SK-N-SH treated with all-trans-retinoic acid at 6 μM for 48 hours (cell line): ENCODE results near the gene TNS3.

ENCODE experiments used
- ATAC-seq: fragments of 200-7000 bp; cut with Tn5 transposase; 3 replicates; pipeline ENCODE4 v1.9.1; 2020; ENCODE audit warnings: mild to moderate bottlenecking, moderate library complexity
- CSDC2 ChIP-seq: fragments of 250-450 bp; sonication (Bioruptor Pico); IDR thresholded peaks from 2 replicates; pipeline ENCODE4 v1.5.0; 2020; ENCODE audit warnings: mild to moderate bottlenecking, moderate library complexity
- ESRRG ChIP-seq: fragments of 250-450 bp; sonication (Bioruptor Pico); IDR thresholded peaks from 2 replicates; pipeline ENCODE4 v1.6.1; 2021; ENCODE audit warnings: mild to moderate bottlenecking
- GLIS3 ChIP-seq: fragments of 250-450 bp; sonication (Bioruptor Pico); IDR thresholded peaks from 2 replicates; pipeline ENCODE4 v1.5.0; 2020; ENCODE audit warnings: mild to moderate bottlenecking, moderate library complexity
- OSR1 ChIP-seq: fragments of 250-450 bp; sonication (Bioruptor Pico); IDR thresholded peaks from 2 replicates; pipeline ENCODE4 v1.8.0; 2022; ENCODE audit warnings: moderate library complexity, mild to moderate bottlenecking, inconsistent platforms
- PPARA ChIP-seq: fragments of 250-450 bp; sonication (Bioruptor Pico); IDR thresholded peaks from 2 replicates; pipeline ENCODE4 v1.5.0; 2020; ENCODE audit warnings: mild to moderate bottlenecking, borderline replicate concordance
- SNAI2 ChIP-seq: fragments of 250-450 bp; sonication (Bioruptor Pico); IDR thresholded peaks from 2 replicates; pipeline ENCODE4 v1.5.0; 2020; ENCODE audit warnings: mild to moderate bottlenecking, moderate library complexity
- TCF4 ChIP-seq: fragments of 250-450 bp; sonication (Bioruptor Pico); IDR thresholded peaks from 2 replicates; pipeline ENCODE4 v1.8.0; 2021; ENCODE audit warnings: mild to moderate bottlenecking, moderate library complexity, borderline replicate concordance
- TOX ChIP-seq: fragments of 250-450 bp; sonication (Bioruptor Pico); IDR thresholded peaks from 2 replicates; pipeline ENCODE4 v1.8.0; 2021; ENCODE audit warnings: mild to moderate bottlenecking, moderate library complexity, borderline replicate concordance
- ZC3H10 ChIP-seq: fragments of 250-450 bp; sonication (Bioruptor Pico); IDR thresholded peaks from 2 replicates; pipeline ENCODE4 v1.5.1; 2021; ENCODE audit warnings: mild to moderate bottlenecking, moderate library complexity
- ZFP3 ChIP-seq: fragments of 250-450 bp; sonication (Bioruptor Pico); IDR thresholded peaks from 2 replicates; pipeline ENCODE4 v1.5.0; 2020; ENCODE audit warnings: mild to moderate bottlenecking, moderate library complexity
- ZNF565 ChIP-seq: fragments of 450-650 bp; formaldehyde crosslinking; conservative IDR thresholded peaks from 2 replicates; pipeline ENCODE4 v1.5.0; 2020; ENCODE audit warnings: low read depth, mild to moderate bottlenecking, moderate library complexity
- ZNF70 ChIP-seq: fragments of 450-650 bp; formaldehyde crosslinking; IDR thresholded peaks from 2 replicates; pipeline ENCODE4 v1.5.0; 2020; ENCODE audit warnings: mild to moderate bottlenecking, moderate library complexity
- ZNF8 ChIP-seq: fragments of 450-650 bp; formaldehyde crosslinking; IDR thresholded peaks from 2 replicates; pipeline ENCODE4 v1.5.0; 2020; ENCODE audit warnings: mild to moderate bottlenecking, moderate library complexity
- TF ChIP-seq, protein P1 (sequence below): fragments of 250-450 bp; sonication (Bioruptor Pico); IDR thresholded peaks from 2 replicates; pipeline ENCODE4 v1.5.1; 2020; ENCODE audit warnings: low read depth, mild to moderate bottlenecking, moderate library complexity
- TF ChIP-seq, protein P2 (sequence below): fragments of 250-450 bp; sonication (Bioruptor Pico); IDR thresholded peaks from 2 replicates; pipeline ENCODE4 v1.5.0; 2020; ENCODE audit warnings: mild to moderate bottlenecking, moderate library complexity
- TF ChIP-seq, protein P3 (sequence below): fragments of 250-450 bp; sonication (Bioruptor Pico); IDR thresholded peaks from 2 replicates; pipeline ENCODE4 v1.5.1; 2021; ENCODE audit warnings: mild to moderate bottlenecking, moderate library complexity
- TF ChIP-seq, protein P4 (sequence below): fragments of 250-450 bp; sonication (Bioruptor Pico); IDR thresholded peaks from 2 replicates; pipeline ENCODE4 v1.8.0; 2021; ENCODE audit warnings: low read depth, mild to moderate bottlenecking, moderate library complexity, borderline replicate concordance

Gene TNS3

DNA sequence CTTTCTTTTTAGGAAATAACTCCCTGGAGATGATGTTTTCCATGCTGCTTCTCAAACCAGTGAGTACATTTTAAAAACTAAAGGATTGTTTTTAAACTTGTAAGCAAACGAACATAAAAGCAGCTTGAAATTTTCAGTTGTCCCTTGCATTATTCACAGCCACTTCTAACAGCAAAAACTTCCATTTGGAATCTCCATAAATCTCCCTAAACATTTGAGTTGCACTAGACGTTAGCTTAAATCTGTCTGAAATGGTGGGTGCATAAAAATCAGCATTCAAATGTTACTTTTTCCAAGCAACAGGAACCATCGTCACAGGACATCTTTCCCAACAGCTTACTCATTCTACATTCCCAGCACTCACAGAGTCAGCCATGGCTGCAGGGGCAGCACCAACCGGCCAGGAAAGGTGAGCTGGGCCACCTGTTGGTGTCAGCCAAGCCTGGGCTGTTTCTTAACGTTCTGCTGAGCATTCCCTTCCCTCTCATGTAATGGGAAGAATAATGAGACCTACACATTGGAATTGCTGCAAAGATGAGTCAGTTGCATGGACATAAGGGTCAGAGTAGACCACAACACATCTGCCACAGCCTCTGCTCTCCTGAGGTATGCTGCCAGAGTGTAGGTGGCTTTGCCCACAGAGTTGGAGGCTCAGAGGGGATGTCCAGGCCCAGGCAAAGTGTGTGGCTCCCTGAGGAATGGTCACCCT lies 163.2 kb downstream of the TNS3 start:
- TF ChIP-seq, protein P1, sequence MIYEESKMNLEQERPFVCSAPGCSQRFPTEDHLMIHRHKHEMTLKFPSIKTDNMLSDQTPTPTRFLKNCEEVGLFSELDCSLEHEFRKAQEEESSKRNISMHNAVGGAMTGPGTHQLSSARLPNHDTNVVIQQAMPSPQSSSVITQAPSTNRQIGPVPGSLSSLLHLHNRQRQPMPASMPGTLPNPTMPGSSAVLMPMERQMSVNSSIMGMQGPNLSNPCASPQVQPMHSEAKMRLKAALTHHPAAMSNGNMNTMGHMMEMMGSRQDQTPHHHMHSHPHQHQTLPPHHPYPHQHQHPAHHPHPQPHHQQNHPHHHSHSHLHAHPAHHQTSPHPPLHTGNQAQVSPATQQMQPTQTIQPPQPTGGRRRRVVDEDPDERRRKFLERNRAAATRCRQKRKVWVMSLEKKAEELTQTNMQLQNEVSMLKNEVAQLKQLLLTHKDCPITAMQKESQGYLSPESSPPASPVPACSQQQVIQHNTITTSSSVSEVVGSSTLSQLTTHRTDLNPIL (CRISPR knock-in tag) = no peak
- TF ChIP-seq ZC3H10 (CRISPR knock-in tag) (no peak), CSDC2 (CRISPR knock-in tag) (no peak), ZFP3 (CRISPR knock-in tag) (no peak), SNAI2 (CRISPR knock-in tag) (no peak), OSR1 (no peak), ZNF70 (CRISPR knock-in tag) (no peak), ZNF565 (no peak), ESRRG (no peak), ZNF8 (CRISPR knock-in tag) (no peak), TOX (CRISPR knock-in tag) (no peak), GLIS3 (CRISPR knock-in tag) (no peak)
- TF ChIP-seq, protein P2, sequence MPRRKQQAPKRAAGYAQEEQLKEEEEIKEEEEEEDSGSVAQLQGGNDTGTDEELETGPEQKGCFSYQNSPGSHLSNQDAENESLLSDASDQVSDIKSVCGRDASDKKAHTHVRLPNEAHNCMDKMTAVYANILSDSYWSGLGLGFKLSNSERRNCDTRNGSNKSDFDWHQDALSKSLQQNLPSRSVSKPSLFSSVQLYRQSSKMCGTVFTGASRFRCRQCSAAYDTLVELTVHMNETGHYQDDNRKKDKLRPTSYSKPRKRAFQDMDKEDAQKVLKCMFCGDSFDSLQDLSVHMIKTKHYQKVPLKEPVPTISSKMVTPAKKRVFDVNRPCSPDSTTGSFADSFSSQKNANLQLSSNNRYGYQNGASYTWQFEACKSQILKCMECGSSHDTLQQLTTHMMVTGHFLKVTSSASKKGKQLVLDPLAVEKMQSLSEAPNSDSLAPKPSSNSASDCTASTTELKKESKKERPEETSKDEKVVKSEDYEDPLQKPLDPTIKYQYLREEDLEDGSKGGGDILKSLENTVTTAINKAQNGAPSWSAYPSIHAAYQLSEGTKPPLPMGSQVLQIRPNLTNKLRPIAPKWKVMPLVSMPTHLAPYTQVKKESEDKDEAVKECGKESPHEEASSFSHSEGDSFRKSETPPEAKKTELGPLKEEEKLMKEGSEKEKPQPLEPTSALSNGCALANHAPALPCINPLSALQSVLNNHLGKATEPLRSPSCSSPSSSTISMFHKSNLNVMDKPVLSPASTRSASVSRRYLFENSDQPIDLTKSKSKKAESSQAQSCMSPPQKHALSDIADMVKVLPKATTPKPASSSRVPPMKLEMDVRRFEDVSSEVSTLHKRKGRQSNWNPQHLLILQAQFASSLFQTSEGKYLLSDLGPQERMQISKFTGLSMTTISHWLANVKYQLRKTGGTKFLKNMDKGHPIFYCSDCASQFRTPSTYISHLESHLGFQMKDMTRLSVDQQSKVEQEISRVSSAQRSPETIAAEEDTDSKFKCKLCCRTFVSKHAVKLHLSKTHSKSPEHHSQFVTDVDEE (CRISPR knock-in tag) = no peak
- TF ChIP-seq, protein P3, sequence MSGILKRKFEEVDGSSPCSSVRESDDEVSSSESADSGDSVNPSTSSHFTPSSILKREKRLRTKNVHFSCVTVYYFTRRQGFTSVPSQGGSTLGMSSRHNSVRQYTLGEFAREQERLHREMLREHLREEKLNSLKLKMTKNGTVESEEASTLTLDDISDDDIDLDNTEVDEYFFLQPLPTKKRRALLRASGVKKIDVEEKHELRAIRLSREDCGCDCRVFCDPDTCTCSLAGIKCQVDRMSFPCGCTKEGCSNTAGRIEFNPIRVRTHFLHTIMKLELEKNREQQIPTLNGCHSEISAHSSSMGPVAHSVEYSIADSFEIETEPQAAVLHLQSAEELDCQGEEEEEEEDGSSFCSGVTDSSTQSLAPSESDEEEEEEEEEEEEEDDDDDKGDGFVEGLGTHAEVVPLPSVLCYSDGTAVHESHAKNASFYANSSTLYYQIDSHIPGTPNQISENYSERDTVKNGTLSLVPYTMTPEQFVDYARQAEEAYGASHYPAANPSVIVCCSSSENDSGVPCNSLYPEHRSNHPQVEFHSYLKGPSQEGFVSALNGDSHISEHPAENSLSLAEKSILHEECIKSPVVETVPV (CRISPR knock-in tag) = no peak
- TF ChIP-seq, protein P4, sequence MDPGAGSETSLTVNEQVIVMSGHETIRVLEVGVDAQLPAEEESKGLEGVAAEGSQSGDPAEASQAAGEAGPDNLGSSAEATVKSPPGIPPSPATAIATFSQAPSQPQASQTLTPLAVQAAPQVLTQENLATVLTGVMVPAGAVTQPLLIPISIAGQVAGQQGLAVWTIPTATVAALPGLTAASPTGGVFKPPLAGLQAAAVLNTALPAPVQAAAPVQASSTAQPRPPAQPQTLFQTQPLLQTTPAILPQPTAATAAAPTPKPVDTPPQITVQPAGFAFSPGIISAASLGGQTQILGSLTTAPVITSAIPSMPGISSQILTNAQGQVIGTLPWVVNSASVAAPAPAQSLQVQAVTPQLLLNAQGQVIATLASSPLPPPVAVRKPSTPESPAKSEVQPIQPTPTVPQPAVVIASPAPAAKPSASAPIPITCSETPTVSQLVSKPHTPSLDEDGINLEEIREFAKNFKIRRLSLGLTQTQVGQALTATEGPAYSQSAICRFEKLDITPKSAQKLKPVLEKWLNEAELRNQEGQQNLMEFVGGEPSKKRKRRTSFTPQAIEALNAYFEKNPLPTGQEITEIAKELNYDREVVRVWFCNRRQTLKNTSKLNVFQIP (CRISPR knock-in tag) = no peak
- TF ChIP-seq, all 23 proteins: peak for 0
- ATAC-seq = no peak

DNA sequence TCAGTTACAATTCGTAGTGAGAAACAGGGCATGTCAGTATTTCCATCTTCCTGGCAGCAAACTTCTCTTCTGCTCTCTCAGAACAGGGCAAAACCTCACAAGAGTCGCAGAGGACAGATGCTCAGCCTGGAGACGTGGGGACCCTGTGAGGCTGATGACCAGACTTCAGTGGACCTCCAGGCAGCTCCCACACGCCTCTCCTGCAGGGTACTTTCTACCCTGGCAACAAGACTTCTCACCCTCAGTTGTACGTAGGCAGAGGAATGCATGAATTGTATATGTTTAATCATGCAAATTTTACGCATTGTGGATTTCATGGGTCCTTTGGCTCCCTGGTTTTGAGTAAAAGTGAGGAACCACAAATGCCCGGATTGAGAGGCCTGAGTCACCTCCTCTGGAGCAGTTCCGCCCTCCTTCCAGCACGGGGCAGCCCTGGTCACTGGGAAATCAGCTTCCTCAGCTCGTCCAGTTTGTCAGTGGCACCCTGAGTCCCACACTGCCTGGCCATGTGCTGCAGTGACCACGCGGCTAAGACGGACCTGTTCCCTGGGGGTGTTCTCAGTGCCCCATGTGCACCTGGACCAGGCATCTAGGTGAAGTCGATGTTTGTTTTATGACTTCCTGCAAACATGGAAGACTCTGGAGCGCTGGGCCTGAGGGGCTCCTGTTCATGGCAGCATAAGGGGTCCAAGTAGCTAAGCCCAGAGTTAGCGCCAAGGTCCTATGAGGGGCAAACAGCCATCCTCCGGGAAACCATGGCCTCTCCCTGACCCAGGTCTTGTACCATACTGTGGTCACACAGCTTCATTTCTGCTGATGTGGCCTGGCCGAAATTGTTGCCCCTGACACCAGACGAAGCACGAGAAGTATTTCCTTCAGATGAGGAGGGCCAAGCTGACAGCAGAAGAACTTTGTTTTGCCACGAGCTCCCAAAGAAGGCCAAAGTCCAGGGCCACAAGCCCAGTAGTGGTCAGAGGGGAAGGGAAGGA lies 165.1 kb downstream of the TNS3 start:
- ATAC-seq = no peak
- no peak for TF ChIP-seq GLIS3 (CRISPR knock-in tag)
- no peak for TF ChIP-seq TCF4 (CRISPR knock-in tag)
- TF ChIP-seq, protein P4 (CRISPR knock-in tag) = no peak
- no peak for TF ChIP-seq ZNF70 (CRISPR knock-in tag)
- TF ChIP-seq ZNF8 (CRISPR knock-in tag) = no peak
- no peak for TF ChIP-seq ZFP3 (CRISPR knock-in tag)
- no peak for TF ChIP-seq SNAI2 (CRISPR knock-in tag)
- no peak for TF ChIP-seq PPARA (CRISPR knock-in tag)
- TF ChIP-seq, protein P3 (CRISPR knock-in tag) = no peak
- TF ChIP-seq TOX (CRISPR knock-in tag) = no peak
- TF ChIP-seq ZNF565 = no peak
